NCI-H1105 (cell line): ENCODE results near the gene SYNE4.
A peak's percentile ranks its signal among the peaks of the same experiment; 100 is the strongest.
"Not testable (repeated sequence)": the region's sequence is repeated elsewhere in the genome, so short reads cannot be mapped to it uniquely, and the experiment has no call there.

ENCODE experiments used
- DNase-seq: peaks from one replicate; lab custom pipeline; 2025; lab: John Stamatoyannopoulos, UW

SYNE4 gene

DNA sequence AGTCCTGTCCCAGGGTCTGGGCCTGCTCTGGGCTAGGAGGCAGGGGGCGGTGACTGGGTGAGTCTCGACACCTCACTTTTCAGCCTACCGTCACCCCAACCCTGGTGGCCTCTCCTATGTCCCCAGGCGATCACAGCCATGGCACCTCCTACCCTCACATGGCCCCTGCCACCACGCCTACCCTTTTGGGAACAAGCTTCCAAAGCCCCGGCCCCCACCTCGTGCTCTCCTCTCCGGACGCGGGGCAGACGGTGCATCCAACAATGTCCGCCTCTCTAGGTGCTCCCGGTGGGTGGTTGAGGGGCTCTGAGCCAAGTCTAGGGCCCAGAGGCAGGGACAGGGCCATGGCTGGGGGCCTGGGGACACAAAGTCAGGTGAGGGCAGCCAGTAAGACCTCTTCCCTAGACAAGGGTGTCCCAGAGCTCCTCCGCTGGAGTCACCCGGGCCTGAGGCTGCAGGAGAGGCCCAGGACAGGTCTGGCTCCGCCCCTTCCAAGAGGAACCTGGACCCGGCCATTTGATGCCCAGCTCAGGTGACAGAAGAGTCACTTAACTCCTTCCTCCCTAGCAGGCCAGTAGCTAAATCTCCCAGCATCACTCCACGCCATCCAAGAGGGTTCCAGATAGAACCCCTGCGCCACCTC is at the start of gene SYNE4:
TSS of gene SYNE4 (minus strand) at position 478 of the 643 bp plus-strand sequence. CDS start at position 346, 132 bp downstream.
- DNase-seq: peak; percentile 17

GRCh38 chr19:36054733-36055686 is 46.4 kb upstream of the SYNE4 start, which contains the start of gene WDR62:
Gene WDR62 (plus strand): TSS chr19:36054897. CDS start chr19:36054972, 75 bp downstream.
- DNase-seq: peak; percentile 87

DNA sequence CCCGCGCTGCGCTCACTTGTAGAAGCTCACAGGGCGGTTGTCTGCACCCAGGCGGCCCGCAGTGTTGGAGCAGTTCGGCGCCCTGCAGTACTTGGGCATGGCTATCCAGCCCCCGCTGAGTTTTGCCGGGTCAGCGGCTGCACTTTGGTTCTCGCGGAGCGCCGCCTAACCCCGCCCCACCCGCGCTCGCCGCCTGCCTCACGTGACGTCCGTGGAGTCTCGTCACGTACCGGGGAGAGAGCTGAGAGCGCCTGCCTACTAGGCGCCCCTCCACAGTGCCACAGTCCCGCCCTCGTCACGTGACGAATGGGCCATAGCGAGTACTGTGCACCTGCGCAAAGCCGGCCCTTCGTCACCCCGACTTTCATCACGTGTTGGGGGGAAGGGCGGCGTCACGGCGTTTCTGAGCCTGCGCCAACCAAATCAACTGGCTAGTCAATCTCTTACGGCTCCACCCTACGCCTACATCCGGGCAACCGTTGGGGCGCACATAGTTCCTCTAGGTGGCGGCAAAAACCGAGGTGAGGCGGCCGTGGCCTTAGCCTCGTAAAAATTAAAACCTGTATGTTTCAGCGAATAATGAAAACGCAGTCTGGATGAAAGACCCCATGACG is 45.6 kb upstream of the SYNE4 start, which contains the start of gene THAP8:
TSS of gene THAP8 (minus strand) at position 167 of the 614 bp plus-strand sequence. CDS start at position 99, 68 bp downstream.
- peak; percentile 99 for DNase-seq

- no peak for DNase-seq
These were observed 43.0 kb upstream of the SYNE4 start for GRCh38 chr19:36051637-36052036.

DNA sequence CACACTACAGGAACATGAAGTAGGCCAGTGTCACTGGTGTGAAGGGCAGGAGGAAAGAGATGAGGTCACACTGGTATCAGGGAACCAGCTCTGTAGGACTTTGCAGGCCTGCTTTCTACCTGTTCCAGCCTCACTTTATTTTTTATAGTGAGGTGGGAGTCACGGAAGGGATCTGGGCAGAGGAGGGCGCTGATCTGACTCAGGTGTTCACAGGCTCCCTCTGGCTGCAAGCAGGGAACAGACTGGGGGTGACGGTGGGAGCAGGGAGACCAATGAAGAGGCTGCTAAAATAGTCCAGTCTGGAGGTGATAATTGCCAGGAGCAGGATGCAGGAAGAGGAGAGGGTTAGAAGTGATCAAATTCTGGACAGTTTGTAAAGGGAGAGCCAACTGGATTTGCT is 42.6 kb upstream of the SYNE4 start:
- no peak for DNase-seq

- no peak for DNase-seq
These were observed 40.6 kb upstream of the SYNE4 start for GRCh38 chr19:36049080-36049698.

DNA sequence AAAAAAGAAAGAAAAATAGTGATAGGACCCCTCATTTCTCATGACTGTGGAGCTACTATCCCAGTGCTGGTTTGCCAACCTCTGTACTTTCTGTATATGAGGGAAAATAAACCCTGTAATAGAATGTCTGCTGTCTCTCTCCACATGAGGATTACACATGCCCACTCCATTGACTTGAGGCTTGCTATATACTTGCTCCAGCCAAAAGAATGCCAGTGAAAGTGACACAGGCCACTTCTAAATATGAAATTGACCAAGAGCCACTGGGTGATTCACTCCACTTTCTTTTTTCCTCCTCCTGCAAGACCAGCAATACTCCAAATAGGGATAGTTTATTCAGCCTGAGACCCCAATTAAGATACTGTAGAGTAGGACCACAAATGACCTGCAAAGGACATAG is 39.2 kb upstream of the SYNE4 start:
- DNase-seq: no peak

- no peak for DNase-seq
These were observed 37.9 kb upstream of the SYNE4 start for GRCh38 chr19:36046443-36047050.

DNA sequence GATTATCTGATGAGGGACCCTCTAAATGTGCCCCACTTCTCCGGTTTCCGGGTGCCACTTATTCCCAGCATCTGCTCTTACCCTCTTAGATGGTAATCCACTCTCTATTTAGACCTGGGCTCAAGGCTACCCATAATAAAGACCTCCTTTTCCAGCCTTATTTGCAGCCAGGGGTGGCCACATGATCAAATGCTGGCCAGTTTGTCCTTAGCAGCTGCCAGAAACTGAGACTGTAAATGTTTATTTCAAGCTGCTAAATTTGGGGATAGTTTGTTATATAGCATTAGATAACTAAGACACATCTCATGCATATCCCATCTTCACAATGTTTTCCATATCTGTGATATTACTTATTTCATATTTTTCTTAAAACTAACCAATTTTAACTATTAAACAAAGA is 35.3 kb upstream of the SYNE4 start:
- no peak for DNase-seq

- DNase-seq: no peak
These were observed 33.2 kb upstream of the SYNE4 start for GRCh38 chr19:36041831-36042230.

GRCh38 chr19:36041092-36041491 is 32.5 kb upstream of the SYNE4 start:
- DNase-seq: not testable (repeated sequence)

DNA sequence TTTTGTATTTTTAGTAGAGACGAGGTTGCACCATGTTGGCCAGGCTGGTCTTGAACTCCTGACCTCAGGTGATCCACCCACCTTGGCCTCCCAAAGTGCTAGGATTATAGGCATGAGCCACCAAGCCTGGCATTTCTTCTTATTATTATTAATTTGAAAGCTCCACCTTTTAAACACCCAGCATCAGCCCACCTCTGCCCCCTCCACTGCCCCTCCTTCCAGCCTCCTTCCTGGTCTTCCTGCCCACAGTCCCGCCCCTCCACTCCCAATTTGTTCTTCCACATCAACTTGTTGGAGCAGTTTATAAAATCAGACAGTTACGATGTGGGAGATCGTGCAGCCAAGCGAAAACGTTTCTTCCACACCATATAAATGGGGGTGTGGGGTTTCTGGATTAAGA is 31.9 kb upstream of the SYNE4 start:
- DNase-seq: no peak

DNA sequence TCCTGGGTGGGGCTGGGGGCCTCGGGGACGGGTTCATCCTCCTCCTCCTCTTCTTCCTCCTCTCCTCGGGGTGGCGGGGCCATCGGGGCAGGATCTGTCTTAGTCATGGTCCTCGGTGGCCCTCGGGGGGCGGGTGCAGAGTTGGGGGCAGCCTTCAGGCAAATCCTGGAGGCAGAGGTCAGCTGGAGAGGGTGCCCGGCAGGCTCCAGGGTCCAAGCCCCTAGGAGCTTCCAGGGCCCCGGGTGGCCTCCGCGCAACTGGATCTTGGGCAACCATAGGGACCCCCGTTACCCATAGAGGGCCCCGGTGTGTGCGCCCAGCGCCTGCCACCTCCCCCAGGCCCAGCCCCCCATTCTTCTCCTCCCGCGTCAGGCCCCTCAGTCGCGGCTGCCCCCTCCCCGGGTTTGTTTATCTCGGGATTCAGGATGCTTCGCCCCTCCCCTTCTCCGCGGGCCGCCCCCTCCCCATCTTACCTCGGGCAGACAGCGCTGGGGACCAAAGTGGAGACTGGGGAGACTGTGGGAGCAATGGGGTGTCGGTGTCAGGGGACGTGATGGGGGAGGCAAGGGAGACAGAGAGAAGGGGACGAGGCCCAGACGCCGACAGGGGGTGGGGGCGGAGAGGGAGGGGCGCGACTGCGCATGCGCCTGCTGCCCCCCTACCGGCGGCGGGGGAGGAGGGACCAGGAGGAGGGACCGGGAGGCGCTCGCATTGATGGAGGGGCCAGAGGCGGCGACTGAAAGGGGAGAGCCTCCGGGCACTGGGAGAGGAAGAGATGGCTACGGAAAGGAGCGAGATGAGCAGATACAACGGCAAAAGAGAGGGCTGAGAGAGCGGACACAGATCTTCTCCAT is 23.9 kb upstream of the SYNE4 start, which contains the start of gene CLIP3:
TSS of gene CLIP3 (minus strand) at position 623 of the 854 bp plus-strand sequence. CDS start at position 107, 516 bp downstream.
- peak; percentile 85 for DNase-seq

DNA sequence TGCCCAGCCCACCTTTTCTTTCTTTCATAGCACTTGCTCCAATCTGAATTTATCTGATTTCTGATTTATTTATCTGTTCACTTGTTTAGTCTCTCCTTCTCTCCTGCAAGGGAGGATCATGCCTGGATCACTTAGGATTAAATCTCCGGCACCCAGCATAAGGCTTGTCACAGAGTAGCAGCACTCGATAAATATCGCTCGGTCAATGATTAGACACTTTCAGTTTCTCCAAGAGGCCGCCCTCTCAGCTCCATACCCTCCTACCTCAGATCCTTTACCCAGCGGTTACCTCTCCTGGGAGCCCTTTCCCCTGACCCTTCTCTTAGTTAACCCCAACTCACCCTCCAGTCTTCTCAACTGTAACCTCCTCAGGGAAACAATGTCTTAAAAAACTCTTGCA is 22.7 kb upstream of the SYNE4 start:
- DNase-seq: no peak

DNA sequence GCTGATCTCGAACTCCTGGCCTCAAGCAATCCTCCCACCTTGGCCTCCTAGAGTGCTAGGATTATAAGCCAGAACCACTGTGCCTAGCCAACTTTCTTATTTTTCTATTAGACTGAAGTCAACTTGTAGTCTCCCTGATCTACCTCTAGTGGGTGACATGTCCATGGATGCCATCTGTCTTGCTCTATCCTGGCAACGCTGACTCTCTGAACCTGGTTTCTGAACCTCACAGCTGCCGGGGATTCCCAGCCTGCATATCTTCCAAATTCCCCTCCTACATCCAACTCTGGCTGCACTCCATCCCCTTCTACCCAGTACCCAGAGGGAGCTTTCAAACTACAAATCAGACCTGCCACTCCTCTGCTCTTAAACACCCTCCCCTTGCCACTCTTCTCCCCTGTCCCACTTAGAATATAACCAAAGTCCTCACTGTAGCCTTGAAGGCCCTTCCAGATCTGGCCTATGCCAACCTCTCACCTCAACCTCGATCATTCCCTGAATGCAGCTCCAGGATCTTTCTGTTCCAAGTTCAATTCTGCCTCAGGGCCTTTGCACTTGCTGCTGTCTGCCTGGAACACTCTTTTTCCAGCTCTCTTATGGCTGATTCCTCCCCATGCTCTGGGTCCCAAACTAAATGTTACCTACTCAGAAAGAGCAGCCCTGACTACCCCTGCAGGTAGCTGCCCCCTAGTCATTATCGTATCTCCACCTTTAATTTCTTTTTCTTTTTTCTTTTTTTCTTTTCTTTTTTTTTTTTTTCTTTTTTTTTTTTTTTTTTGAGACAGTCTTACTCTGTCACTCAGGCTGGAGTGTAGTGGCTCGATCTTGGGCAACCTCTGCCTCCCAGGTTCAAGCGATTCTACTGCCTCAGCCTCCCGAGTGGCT is 21.9 kb upstream of the SYNE4 start:
- no peak for DNase-seq

- DNase-seq: no peak
These were observed 19.9 kb upstream of the SYNE4 start for GRCh38 chr19:36028313-36029041.

GRCh38 chr19:36027696-36028095 is 19.1 kb upstream of the SYNE4 start:
- DNase-seq: no peak

DNA sequence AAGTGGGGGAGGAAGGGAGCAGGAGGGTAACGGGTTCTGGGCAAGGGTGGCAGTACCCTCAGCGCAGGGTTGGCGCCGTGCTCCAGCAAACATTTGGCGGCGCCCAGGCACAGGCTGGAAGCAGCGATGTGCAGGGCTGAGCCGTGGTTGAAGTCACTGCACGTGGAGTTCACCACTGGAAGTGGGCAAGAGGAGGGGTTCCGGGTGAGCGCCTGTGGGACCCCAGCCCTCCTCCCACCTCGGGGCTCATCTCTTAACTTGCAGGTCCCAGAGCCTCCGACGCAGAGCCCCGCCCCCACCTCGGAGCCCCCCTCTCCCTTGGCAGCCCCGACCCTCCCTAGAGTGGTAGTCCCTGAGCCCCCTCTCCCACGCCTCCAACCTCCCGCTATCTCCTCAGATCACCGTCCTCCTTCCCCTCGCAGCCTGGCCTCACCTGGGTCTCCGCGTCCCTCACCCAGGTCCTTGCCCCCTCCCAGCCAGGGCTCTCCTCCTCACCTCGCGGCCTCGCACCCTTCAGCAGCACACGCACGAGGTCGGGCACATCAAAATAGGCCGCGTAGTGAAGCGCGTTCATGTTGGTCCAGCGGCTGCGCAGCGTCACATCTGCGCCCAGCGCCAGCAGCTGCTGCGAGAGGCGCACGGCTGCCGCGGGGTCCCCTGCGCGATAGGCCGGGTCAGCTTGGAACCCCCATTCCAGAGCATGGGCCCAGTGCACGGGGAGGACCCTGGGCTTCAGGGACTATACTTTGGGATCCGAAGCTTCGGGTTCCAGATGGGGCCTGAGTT is 17.7 kb upstream of the SYNE4 start:
- DNase-seq: no peak
